Measurements from ENCODE around the gene WFS1. TPM values are rescaled to one million over a fixed set of nuclear protein-coding genes. Genes with fewer than 3 reads are reported as not detected.

Gene WFS1
- polyA plus RNA-seq, 4 donors = 22.9 to 29.4 (median 27.2) TPM

- DNase-seq (ENCODE audit: low read depth in 4 of 4, low spot score in 3 of 4) = no peak
These were observed 78.8 kb downstream of the WFS1 start for GRCh38 chr4:6348408-6348807.

GRCh38 chr4:6349896-6350603, 80.4 kb downstream of the WFS1 start:
- no peak for DNase-seq (ENCODE audit: low read depth in 4 of 4, low spot score in 3 of 4)

- DNase-seq (ENCODE audit: low read depth in 4 of 4, low spot score in 3 of 4) = no peak
These were observed 81.0 kb downstream of the WFS1 start for GRCh38 chr4:6350646-6351045.

- no peak for DNase-seq (ENCODE audit: low read depth in 4 of 4, low spot score in 3 of 4)
These were observed 81.8 kb downstream of the WFS1 start for GRCh38 chr4:6351246-6352000.

- DNase-seq (ENCODE audit: low read depth in 4 of 4, low spot score in 3 of 4) = no peak
These were observed 82.5 kb downstream of the WFS1 start for GRCh38 chr4:6352031-6352692.

Other genes starting within 250 kb of the WFS1 start
- gene JAKMIP1, start 69.3 kb upstream of the WFS1 start, polyA plus RNA-seq (ENCODE audit: insufficient read length in 4 of 4) = under 1 TPM in 2 of 4 donors, not detected in 2; 0.09 to 0.14 TPM
- gene PPP2R2C, start 202.8 kb downstream of the WFS1 start, polyA plus RNA-seq (ENCODE audit: insufficient read length in 4 of 4) = 1 to 10 TPM in 1 of 4 donors, under 1 TPM in 3; 0.40 to 1.6 (median 0.69) TPM